Tongue (tissue), 2 donors: Measurements from ENCODE around the gene CDH23. TPM values are rescaled to one million over a fixed set of nuclear protein-coding genes. Genes with fewer than 3 reads are reported as not detected.

Experiments used
- DNase-seq: peaks from one replicate; pipeline ENCODE4 v3.0.0-alpha.2; 2015
- total RNA-seq: library from RNA; depleted of rRNA; stranded (reverse); fragments of >200 nt; gene quantifications from one replicate; pipeline ENCODE4 v1.2.3, GENCODE V29; 2014

Gene CDH23
- total RNA-seq, 1 donor from 2014 or later, result 12.2 TPM

DNA sequence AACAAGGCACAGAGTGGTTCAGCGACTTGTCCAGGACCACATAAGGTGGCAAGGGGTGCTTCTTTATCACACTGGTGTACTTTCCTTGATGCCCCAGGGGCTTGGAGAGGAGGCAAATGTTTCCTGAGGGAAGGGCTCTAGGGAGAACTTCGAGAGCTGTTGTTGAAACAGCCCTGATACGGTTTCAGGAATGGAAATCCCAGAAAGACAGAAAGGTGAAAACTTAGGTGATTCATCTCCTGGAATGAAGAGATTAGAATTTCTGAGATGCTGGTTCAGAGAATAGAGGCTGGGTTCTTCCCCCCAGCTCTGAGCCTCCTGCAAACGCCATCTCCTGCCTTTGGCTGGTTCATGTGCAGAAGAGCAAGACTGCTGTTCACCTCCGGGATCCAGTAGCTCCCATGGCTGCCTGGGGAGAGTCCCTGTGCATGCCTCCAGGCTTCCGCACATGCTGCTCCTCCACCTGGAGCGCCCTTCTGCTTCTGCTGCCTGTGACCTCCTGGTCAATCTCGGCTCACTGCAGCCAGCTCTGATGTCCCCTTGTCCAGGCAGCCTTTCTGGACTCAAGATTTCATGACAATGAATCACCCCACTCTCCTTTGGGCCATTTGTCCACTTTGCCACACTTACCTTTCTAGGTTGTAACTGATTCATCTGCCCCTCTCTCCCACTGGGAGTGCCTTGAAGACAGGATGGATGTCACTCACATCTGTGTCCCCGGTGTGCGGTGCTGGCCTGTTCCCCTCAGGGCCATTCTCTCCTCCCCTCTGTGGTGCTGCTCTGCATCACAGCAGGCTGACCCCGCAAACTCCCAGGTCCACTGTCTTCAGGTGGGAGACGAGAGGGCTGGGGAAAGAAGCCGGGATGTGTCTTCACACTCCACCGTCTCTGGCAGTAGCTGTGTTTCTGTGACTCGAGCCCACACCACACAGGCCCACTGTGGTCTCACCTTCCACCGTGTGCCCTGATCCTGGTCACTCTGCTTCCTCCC is 3.6 kb upstream of the CDH23 start:
- no peak for DNase-seq

DNA sequence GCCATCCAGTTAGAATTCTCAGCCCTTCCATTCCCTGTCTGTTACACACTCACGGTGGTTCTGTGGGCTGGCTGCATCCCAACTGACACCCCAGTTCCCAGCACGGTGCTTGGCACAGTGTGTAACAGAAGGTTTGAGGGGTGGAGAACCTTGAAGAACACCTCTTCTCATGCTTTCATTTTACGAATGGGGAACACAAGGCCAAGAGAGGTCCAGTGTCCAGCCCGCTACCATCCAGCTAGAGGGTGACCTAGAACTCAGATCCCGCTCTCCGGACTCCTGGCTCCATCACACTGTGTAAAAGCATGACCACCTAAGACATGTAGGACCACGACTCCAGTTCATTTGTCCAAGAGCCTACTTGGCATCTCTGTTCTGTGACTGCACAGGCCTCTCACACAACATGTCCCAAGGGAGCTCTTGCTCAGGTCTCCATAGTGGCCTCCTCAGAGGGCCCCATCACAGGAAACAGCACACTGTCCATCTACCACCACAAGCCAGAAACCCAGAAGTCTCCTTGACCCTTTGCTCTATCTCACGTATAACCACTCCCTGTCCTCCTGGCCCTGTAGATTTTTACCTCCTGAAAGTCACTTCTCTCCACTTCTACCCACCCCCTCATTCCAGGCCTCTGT is 2.8 kb upstream of the CDH23 start:
- DNase-seq, result no peak

- DNase-seq, result no peak
These were observed 1.7 kb upstream of the CDH23 start for GRCh38 chr10:71394926-71395562.

GRCh38 chr10:71395621-71396020 is 1.1 kb upstream of the CDH23 start:
- no peak for DNase-seq

DNA sequence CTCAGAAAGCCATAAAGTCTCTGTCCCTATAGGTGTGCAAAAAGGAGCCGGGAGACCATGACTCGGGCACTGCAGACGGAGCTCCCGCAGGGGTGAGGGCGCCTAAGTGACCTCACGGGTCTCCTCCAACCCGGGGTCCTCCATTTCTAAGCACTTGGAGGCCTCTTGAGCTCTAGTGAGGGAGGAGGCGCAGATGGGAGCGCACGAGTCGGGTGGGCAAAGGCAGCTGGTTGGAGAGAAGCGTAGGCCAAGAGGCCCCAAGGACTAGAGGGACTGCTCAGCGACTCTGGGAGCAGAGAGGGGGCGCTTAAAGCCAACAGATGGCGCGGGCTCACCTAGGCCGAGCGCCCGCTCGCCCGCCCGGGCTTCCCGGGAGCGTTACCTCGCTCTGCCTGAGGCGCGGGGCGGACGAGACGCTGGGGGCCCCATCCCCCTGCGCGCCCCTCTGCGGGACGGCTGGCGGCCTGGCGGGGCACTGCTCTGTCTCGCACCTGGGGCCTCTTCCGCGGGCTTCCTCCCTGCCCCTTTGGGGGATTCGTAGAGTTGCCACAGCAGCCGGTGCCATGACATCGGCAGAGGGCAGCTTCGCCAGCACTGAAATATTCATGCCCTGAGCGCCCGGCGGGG is 523 bp upstream of the CDH23 start:
- DNase-seq, result peak; percentile 89

- DNase-seq, result peak; percentile 14
These were observed 834 bp downstream of the CDH23 start for GRCh38 chr10:71397296-71398212.

DNA sequence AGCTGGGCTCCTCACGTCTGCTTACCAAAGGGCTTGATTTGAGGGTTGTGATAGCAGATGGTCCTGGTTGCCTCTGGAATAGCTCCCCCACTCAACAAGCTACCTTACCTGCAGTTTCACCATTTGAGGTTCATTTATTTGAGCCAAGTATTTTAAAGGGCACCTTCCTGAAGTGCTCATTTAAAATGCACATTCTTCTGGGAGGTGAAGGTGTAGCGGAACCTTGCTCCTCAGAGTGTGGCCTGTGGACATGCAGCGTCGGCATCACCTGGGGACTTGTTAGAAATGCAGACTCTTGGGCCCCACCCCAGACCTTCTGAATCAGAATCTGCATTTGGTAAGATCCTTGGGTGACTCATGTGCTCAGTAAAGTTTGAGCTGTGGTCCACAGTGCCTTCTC is 2.3 kb downstream of the CDH23 start:
- DNase-seq, result no peak

GRCh38 chr10:71399946-71400345 is 3.2 kb downstream of the CDH23 start:
- no peak for DNase-seq

DNA sequence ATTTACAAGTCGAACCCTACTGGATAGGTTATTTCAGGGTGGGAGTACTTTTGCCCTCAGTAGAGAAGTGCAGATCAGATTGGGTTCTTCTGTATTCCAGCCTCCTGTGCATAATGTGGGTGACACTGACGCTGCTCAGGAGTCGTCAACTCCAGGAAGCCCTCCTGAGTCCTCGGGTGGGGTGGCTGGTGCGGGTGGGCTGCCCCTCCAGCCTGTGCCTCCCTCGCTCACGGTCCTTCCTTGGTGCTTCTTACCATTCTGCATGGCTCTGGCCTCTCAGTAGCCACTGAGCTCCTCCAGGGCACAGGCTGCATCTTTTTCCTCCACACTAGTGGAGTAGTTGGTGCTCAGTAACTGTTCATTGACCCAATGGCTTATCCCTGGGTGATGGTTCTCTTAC is 4.3 kb downstream of the CDH23 start:
- DNase-seq, result no peak

- DNase-seq, result no peak
These were observed 5.3 kb downstream of the CDH23 start for GRCh38 chr10:71402005-71402404.

DNA sequence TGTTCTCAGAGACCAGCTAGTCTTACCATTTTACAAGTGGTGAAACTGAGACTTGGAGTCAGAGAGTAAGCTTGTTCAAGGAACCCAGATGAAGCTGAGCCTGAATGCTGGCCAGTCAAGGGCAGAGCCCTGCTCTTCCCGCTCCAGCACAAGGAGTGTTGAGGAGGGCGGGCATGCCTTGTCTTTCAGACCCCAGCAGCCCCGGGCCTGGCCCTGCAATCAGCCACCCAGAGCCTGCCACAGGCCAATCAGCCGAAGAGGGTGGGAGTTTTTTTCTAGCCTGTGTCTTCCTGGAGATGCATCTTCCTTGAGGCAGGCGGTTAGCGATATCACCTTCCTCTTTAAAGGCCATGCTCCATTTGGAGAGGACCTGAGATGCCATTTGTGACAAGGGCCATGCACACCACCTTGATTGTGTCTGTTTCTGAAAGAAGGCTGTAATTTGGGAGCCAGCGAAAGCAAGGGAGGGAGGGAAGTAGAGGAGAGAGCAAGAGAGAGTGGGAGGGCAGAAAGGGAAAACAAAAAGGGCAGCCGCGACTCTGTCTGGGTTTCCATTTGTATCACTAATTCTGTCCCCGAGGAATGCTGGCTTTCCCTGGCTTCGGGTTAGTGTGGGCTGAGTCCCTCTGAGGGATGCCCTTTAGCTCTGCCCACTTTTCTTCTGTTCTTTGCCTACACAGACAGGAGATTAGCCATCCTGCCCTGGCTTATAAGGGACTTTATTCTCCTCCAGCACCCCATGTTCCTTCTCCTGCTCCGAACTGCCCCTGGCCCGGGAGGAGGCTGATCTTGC is 8.0 kb downstream of the CDH23 start:
- DNase-seq, result no peak

- no peak for DNase-seq
These were observed 10.2 kb downstream of the CDH23 start for GRCh38 chr10:71406878-71407277.

DNA sequence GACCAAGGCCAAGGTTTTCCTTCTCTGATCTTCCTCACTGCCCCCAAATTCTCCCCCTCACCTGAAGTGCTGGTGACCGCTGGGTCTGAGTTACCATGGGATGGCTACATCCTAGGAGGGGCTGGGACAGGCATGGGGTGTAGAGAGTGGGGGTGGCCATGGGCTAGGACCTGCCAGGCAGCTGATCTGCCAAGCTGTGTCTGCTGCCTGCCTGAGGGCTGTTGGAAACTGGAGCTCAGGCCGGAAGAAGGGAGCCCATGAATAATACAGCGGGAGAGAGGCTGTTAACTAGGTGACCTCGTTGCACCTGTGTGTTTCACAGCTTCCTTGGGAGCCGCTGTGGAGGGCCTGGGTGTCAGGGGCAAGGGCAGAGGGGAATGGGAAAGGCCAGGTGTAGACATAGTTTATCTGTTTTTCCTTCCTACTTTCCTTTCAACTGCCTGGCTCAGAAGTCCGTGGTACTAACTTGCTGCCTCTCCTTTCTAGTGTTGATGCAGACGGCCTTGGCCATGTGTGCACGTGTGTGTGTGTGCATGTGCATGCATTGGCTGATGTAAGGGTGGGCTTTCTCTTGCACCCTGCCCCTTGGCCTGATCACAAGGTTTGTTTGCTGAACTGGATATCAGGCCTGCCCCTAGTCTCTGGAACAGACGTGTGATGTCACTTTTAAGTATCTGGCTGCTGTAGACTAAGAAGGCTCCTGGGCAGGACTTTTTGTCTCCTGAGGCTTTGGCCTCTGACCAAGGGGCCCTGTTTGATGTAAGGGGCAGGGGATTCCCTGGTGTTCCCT is 11.9 kb downstream of the CDH23 start:
- no peak for DNase-seq

DNA sequence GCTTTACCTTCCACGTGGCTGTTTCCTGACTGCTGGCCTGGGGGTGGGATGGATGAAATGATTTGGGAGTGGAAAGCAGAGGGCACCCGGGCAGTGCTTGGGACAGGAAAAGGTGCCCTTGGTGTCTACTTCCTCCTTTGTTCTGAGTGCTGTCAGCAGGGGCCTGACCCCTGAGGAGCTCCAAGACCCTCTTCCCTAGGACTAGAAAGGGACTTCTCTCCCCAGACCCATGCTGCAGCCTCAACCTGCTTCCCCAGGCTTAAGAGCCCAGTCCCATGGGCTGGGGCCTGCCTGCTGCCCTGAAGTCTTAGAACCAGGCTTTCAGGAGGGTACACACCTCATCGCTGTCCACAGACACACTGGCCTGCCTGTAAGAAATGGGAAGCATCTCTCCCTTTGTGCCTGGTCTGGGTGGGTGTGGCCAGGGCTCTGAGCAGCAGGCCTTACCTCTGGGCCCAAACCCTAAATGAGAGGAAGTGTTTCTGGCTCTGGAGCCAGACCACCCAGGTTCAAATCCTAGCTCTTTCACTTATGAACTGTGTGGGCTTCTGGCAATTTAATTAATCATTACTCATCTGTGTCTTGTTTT is 12.9 kb downstream of the CDH23 start:
- no peak for DNase-seq

GRCh38 chr10:71413581-71413980 is 16.9 kb downstream of the CDH23 start:
- DNase-seq, result no peak

- DNase-seq, result no peak
These were observed 17.6 kb downstream of the CDH23 start for GRCh38 chr10:71414359-71414758.

GRCh38 chr10:71419002-71419540 is 22.4 kb downstream of the CDH23 start:
- no peak for DNase-seq

- no peak for DNase-seq
These were observed 23.0 kb downstream of the CDH23 start for GRCh38 chr10:71419750-71420149.

DNA sequence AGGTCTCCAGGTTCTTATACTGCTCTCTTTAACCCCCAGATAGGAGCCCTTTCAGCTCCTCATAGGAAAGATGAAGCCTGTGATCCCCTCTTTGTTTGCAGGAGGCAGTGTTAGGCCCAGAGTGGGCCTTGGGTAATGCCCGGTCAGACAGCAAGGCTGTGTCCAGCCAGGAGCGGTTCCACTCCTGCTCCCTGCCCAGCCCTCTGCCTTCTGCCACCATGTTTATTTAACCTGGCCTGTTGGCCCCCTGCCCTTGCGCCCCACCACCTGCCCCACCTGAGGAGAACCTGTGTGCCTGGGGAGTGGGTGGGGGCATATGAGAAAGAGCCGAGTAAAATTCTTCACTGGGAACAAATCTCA is 24.3 kb downstream of the CDH23 start:
- DNase-seq, result no peak
